GM18867 (cell line): ENCODE results near the gene ZNF292.
"Not testable (repeated sequence)": the region's sequence is repeated elsewhere in the genome, so short reads cannot be mapped to it uniquely, and the experiment has no call there.

Experiments used
- ATAC-seq: cut with Tn5 transposase; IDR thresholded peaks from one replicate; pipeline ENCODE4 v1.9.1; 2021; ENCODE audit warnings: mild to moderate bottlenecking, moderate library complexity; ENCODE audit not compliant: unreplicated experiment

The ZNF292 gene

GRCh38 chr6:87154993-87155841 is at the start of gene ZNF292:
ZNF292 (plus strand) TSS chr6:87155565; CDS start chr6:87155592, 27 bp downstream.
- peak; percentile 80 for ATAC-seq

GRCh38 chr6:87105823-87106222 is 49.5 kb upstream of the ZNF292 start:
- ATAC-seq: no peak

- no peak for ATAC-seq
Measured at GRCh38 chr6:87110636-87111035, 44.7 kb upstream of the ZNF292 start.

GRCh38 chr6:87115402-87116135 is 39.8 kb upstream of the ZNF292 start:
- peak; percentile 97 for ATAC-seq

- ATAC-seq: no peak
Measured at GRCh38 chr6:87116922-87117321, 38.4 kb upstream of the ZNF292 start.

- no peak for ATAC-seq
Measured at GRCh38 chr6:87118054-87118453, 37.3 kb upstream of the ZNF292 start.

GRCh38 chr6:87122477-87122876 is 32.9 kb upstream of the ZNF292 start:
- ATAC-seq: no peak

- no peak for ATAC-seq
Measured at GRCh38 chr6:87124074-87124473, 31.3 kb upstream of the ZNF292 start.

GRCh38 chr6:87126501-87126900 is 28.9 kb upstream of the ZNF292 start:
- no peak for ATAC-seq

GRCh38 chr6:87127737-87128136 is 27.6 kb upstream of the ZNF292 start:
- no peak for ATAC-seq

GRCh38 chr6:87136963-87137362 is 18.4 kb upstream of the ZNF292 start:
- no peak for ATAC-seq

- peak; percentile 76 for ATAC-seq
Measured at GRCh38 chr6:87139236-87139635, 16.1 kb upstream of the ZNF292 start.

- not testable (repeated sequence) for ATAC-seq
Measured at GRCh38 chr6:87139927-87140326, 15.4 kb upstream of the ZNF292 start.

GRCh38 chr6:87146363-87146762 is 9.0 kb upstream of the ZNF292 start:
- peak; percentile 87 for ATAC-seq

GRCh38 chr6:87150406-87150805 is 5.0 kb upstream of the ZNF292 start:
- ATAC-seq: no peak

- ATAC-seq: no peak
Measured at GRCh38 chr6:87151471-87151780, 3.9 kb upstream of the ZNF292 start.

GRCh38 chr6:87151781-87152525 is 3.4 kb upstream of the ZNF292 start:
- ATAC-seq: peak; percentile 40

- peak; percentile 0 for ATAC-seq
Measured at GRCh38 chr6:87152526-87152955, 2.8 kb upstream of the ZNF292 start.

GRCh38 chr6:87154641-87154992 is 748 bp upstream of the ZNF292 start:
- ATAC-seq: no peak

GRCh38 chr6:87155842-87156815 is 764 bp downstream of the ZNF292 start:
- ATAC-seq: no peak
